PFSK-1 (cell line): ENCODE data around the gene PTPRN.

Source experiments
- FOXP2 ChIP-seq: optimal IDR thresholded peaks from 2 replicates; pipeline ENCODE3; 2011; ENCODE audit warnings: borderline replicate concordance, control low read depth, inconsistent platforms; ENCODE audit not compliant: insufficient read depth; ENCODE audit errors: extremely low read length, extremely low read depth
- POLR2AphosphoS5 ChIP-seq: IDR thresholded peaks from 2 replicates; pipeline ENCODE4 v1.6.1; 2012; ENCODE audit warnings: low read depth, mild to moderate bottlenecking, control low read depth, low read length, moderate library complexity
- REST ChIP-seq, 2 experiments: IDR thresholded peaks; 2 replicates each; pipeline versions ENCODE4 v1.6.1 to v1.8.0; 2011 to 2012; ENCODE audit warnings: low read depth in 2 of 2, low read length in 2 of 2, control low read depth in 1 of 2, inconsistent platforms in 1 of 2, mild to moderate bottlenecking in 1 of 2, moderate library complexity in 1 of 2; ENCODE audit not compliant: insufficient read depth in 1 of 2
- SIN3A ChIP-seq: IDR thresholded peaks from 2 replicates; pipeline ENCODE4 v1.6.1; 2012; ENCODE audit warnings: mild to moderate bottlenecking, low read length, moderate library complexity, borderline replicate concordance; ENCODE audit not compliant: insufficient read depth
- TAF1 ChIP-seq: IDR thresholded peaks from 2 replicates; pipeline ENCODE4 v1.6.1; 2012; ENCODE audit warnings: low read length, control low read depth, borderline replicate concordance; ENCODE audit not compliant: insufficient read depth

PTPRN gene

GRCh38 chr2:219287580-219288265 is 21.5 kb downstream of the PTPRN start:
- TF ChIP-seq POLR2AphosphoS5 (no peak), FOXP2 (no peak), TAF1 (no peak), REST (IDR thresholded peaks at IDR 0.05; ENCODE audit: insufficient read depth in 1 of 2, low read depth in 2 of 2, low read length in 2 of 2) (no peak), SIN3A (no peak)

- TF ChIP-seq POLR2AphosphoS5 (no peak), SIN3A (no peak), REST (IDR thresholded peaks at IDR 0.05; ENCODE audit: insufficient read depth in 1 of 2, low read depth in 2 of 2, low read length in 2 of 2) (no peak), TAF1 (no peak), FOXP2 (no peak)
Measured at GRCh38 chr2:219286436-219287115, 22.6 kb downstream of the PTPRN start.

GRCh38 chr2:219285894-219286425 is 23.2 kb downstream of the PTPRN start:
- TF ChIP-seq SIN3A = no peak
- TF ChIP-seq TAF1 = no peak
- TF ChIP-seq FOXP2 = no peak
- no peak for TF ChIP-seq REST (IDR thresholded peaks at IDR 0.05; ENCODE audit: insufficient read depth in 1 of 2, low read depth in 2 of 2, low read length in 2 of 2)
- no peak for TF ChIP-seq POLR2AphosphoS5

- no peak for TF ChIP-seq TAF1
- TF ChIP-seq POLR2AphosphoS5 = no peak
- no peak for TF ChIP-seq SIN3A
- no peak for TF ChIP-seq REST (IDR thresholded peaks at IDR 0.05; ENCODE audit: insufficient read depth in 1 of 2, low read depth in 2 of 2, low read length in 2 of 2)
- TF ChIP-seq FOXP2 = no peak
Measured at GRCh38 chr2:219285373-219285735, 23.8 kb downstream of the PTPRN start.
